ENCODE data around the gene TSPEAR.

TSPEAR gene

GRCh38 chr21:44539991-44540666 is 171.2 kb downstream of the TSPEAR start, which contains the start of gene KRTAP10-1:
Gene KRTAP10-1 (minus strand): TSS chr21:44540195. CDS start chr21:44540150, 45 bp downstream.
- ATAC-seq = no peak

- no peak for ATAC-seq
Observed at GRCh38 chr21:44539046-44539445, 172.3 kb downstream of the TSPEAR start.

- ATAC-seq = no peak
Observed at GRCh38 chr21:44537930-44538911, 173.2 kb downstream of the TSPEAR start.

- ATAC-seq = no peak
Observed at GRCh38 chr21:44535963-44536362, 175.4 kb downstream of the TSPEAR start.

GRCh38 chr21:44534688-44535087 is 176.7 kb downstream of the TSPEAR start:
- no peak for ATAC-seq

GRCh38 chr21:44533891-44534627 is 177.3 kb downstream of the TSPEAR start:
- no peak for ATAC-seq

- ATAC-seq = no peak
Observed at GRCh38 chr21:44533121-44533890, 178.1 kb downstream of the TSPEAR start.

- no peak for ATAC-seq
Observed at GRCh38 chr21:44532712-44533111, 178.7 kb downstream of the TSPEAR start.

- ATAC-seq = no peak
Observed at GRCh38 chr21:44531606-44532564, 179.5 kb downstream of the TSPEAR start.

GRCh38 chr21:44530903-44531605 is 180.3 kb downstream of the TSPEAR start:
- ATAC-seq = no peak

GRCh38 chr21:44530221-44530902 is 181.0 kb downstream of the TSPEAR start:
- ATAC-seq = no peak

- ATAC-seq = no peak
Observed at GRCh38 chr21:44529503-44530125, 181.8 kb downstream of the TSPEAR start.

- no peak for ATAC-seq
Observed at GRCh38 chr21:44529011-44529421, 182.4 kb downstream of the TSPEAR start.

- no peak for ATAC-seq
Observed at GRCh38 chr21:44528634-44528995, 182.8 kb downstream of the TSPEAR start.

GRCh38 chr21:44527983-44528633 is 183.3 kb downstream of the TSPEAR start:
- ATAC-seq = no peak

GRCh38 chr21:44527156-44527982 is 184.0 kb downstream of the TSPEAR start:
- no peak for ATAC-seq

GRCh38 chr21:44526096-44526997 is 185.0 kb downstream of the TSPEAR start:
- ATAC-seq = no peak

All from activated CD4-positive, CD25-positive, alpha-beta regulatory T cell treated with anti-CD3 and anti-CD28 coated beads, Interleukin-2, amount 50 U/mL, for 24 hours (primary cell).